Bone marrow (tissue), 2 donors: ENCODE measurements around the gene DNAL4.

ENCODE experiments used
- DNase-seq, 2 donors: peaks; one replicate each; lab custom pipeline; 2025; lab: John Stamatoyannopoulos, UW

The DNAL4 gene

GRCh38 chr22:38740116-38740723 lies 53.7 kb downstream of the DNAL4 start:
- no peak for DNase-seq

- no peak for DNase-seq
These were observed 54.5 kb downstream of the DNAL4 start for GRCh38 chr22:38739300-38740055.

GRCh38 chr22:38738475-38739070 lies 55.4 kb downstream of the DNAL4 start:
- DNase-seq: no peak

GRCh38 chr22:38737302-38738060 lies 56.5 kb downstream of the DNAL4 start:
- DNase-seq: no peak

- DNase-seq: no peak
These were observed 57.7 kb downstream of the DNAL4 start for GRCh38 chr22:38736257-38736570.

- DNase-seq: no peak
These were observed 58.3 kb downstream of the DNAL4 start for GRCh38 chr22:38735465-38736256.

GRCh38 chr22:38735126-38735464 lies 58.8 kb downstream of the DNAL4 start:
- DNase-seq: no peak

GRCh38 chr22:38734421-38735100 lies 59.4 kb downstream of the DNAL4 start:
- no peak for DNase-seq

- DNase-seq: no peak
These were observed 60.1 kb downstream of the DNAL4 start for GRCh38 chr22:38733724-38734381.

- DNase-seq: no peak
These were observed 60.6 kb downstream of the DNAL4 start for GRCh38 chr22:38733329-38733723.

- no peak for DNase-seq
These were observed 61.6 kb downstream of the DNAL4 start for GRCh38 chr22:38732251-38732815.

- no peak for DNase-seq
These were observed 62.2 kb downstream of the DNAL4 start for GRCh38 chr22:38731703-38732161.

GRCh38 chr22:38730411-38730871 lies 63.5 kb downstream of the DNAL4 start:
- DNase-seq: no peak

GRCh38 chr22:38729946-38730345 lies 64.0 kb downstream of the DNAL4 start:
- DNase-seq: no peak

- DNase-seq: no peak
These were observed 64.8 kb downstream of the DNAL4 start for GRCh38 chr22:38728871-38729796.
